HG02981 (cell line): ENCODE results near the gene NTNG1.
A peak's percentile ranks its signal among the peaks of the same experiment; 100 is the strongest.
"Not testable (repeated sequence)": the region's sequence is repeated elsewhere in the genome, so short reads cannot be mapped to it uniquely, and the experiment has no call there.

Source experiments
- ATAC-seq: cut with Tn5 transposase; IDR thresholded peaks from one replicate; pipeline ENCODE4 v1.9.1; 2021; ENCODE audit warnings: mild to moderate bottlenecking, moderate library complexity; ENCODE audit not compliant: unreplicated experiment

NTNG1 gene

DNA sequence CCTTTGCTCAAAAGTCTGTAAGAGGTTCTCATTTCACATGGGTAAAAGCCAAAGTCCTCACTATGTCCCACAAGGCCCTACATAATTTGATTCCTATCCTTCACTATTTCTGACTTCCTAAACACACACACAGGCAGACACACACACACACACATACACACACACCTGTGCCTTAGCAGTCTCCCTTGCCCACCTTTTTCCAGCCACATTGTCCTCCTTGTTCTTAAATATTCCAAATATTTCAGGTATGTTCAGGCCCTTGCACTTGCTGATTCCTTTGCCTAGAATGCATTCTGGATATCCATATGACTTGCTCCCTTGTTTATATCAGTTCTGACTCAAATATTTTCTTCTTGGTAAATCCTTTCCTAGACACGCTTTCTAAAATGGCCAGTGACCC, 54.6 kb downstream of the NTNG1 start:
- ATAC-seq: no peak

GRCh38 chr1:107196973-107197562, 56.2 kb downstream of the NTNG1 start:
- peak; percentile 94 for ATAC-seq

DNA sequence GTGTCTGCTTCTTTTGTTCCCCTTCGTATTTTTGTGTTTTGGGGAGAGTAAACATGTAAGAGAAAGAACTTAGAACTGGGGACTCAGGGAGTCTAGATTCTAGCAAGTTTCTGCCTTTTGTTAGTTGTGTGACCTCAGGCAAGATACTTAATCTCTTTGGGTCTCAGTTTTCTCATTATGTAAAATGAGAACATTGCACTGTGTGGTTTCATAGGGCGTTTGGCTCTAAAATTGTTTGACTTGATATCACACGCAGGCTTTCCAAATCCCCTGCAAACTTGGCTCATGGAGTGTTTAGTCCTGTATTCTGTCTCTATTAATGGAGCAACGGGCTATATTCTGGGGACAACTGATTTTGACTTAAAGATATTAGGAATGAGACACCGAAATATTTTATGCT, 57.7 kb downstream of the NTNG1 start:
- no peak for ATAC-seq

DNA sequence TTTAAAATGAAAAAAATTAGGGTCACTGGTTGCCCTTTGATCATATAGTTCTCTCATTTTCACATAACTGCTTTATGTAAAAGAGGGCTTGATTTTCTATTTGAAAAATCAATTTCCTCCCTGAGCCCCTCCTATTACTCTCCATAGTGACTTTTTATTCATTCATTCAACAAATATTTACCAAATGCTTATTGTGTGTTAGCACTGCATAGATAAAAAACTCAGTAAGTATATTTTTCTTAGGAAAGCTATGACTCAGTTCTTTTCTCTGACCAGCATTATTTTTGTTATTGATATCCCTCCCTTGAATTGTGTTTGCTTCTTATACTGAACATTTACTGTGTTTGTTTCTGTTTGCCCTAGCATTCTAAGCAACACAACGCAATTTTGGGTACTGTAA, 59.8 kb downstream of the NTNG1 start:
- no peak for ATAC-seq

DNA sequence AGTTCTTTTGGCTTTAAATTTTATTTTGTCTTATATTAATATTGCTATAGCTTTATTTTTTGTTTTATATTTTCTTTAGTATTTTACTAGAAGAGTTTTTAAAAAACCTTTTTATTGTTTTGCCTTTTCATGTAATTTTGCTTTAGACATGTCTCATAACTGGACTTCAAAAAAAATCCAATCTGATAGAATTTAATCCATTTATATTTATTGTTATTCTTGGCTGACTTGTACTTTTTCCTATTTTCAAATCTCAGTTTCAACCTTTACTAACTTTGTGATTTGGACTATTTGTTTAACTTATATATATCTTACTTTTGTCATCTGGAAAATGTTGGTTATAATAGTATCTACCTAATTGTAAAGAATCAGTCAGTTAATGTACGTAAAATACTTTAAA, 61.2 kb downstream of the NTNG1 start:
- no peak for ATAC-seq

GRCh38 chr1:107213225-107213624, 72.4 kb downstream of the NTNG1 start:
- ATAC-seq: no peak

DNA sequence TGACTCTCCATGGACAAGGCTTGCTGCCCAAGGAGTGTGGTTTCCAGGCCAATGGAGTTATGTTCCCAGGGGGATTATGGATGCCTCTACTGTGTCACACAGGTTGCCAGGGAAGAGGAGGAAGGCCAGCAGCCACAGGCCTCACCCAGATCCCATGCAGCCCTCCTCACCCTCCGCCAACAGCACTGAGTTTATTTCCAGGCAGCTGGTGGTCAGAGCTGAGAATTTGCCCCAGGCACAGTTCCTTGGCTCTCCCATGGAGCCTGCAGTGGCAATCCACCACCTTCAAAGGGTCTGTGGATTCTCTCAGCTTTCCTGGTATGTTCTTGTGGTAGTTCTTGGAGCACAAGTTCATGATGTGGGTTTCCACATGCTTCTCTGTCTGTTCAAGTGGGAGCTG, 79.2 kb downstream of the NTNG1 start:
- no peak for ATAC-seq

- no peak for ATAC-seq
Measured at GRCh38 chr1:107225706-107226105, 84.9 kb downstream of the NTNG1 start.

- no peak for ATAC-seq
Measured at GRCh38 chr1:107228704-107229371, 88.0 kb downstream of the NTNG1 start.

DNA sequence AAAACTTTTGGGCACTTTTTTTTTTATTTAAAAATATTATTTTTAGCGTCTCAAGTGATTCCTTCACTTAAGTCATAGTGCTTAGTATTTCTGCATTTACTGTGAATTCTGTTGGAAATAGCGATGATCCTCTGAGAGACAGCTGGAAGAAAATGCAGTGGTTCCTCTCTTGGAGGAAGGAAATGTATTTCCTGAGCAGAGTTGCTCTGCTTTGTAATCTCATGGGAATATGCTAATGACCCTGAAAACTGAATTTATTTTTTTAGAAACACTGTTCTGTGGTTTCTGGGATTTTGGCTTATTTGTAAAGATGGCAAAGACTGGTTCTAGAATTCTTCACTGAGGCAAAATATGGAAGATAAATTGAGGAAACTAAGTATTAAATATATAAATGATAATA, 88.9 kb downstream of the NTNG1 start:
- ATAC-seq: no peak

- no peak for ATAC-seq
Measured at GRCh38 chr1:107230121-107230520, 89.3 kb downstream of the NTNG1 start.

- ATAC-seq: no peak
Measured at GRCh38 chr1:107231291-107231690, 90.5 kb downstream of the NTNG1 start.

GRCh38 chr1:107232426-107232825, 91.6 kb downstream of the NTNG1 start:
- ATAC-seq: no peak

GRCh38 chr1:107236760-107237159, 95.9 kb downstream of the NTNG1 start:
- not testable (repeated sequence) for ATAC-seq

- no peak for ATAC-seq
Measured at GRCh38 chr1:107243461-107243860, 102.6 kb downstream of the NTNG1 start.

GRCh38 chr1:107244709-107245500, 104.1 kb downstream of the NTNG1 start:
- ATAC-seq: no peak

- ATAC-seq: no peak
Measured at GRCh38 chr1:107246775-107247345, 106.0 kb downstream of the NTNG1 start.

DNA sequence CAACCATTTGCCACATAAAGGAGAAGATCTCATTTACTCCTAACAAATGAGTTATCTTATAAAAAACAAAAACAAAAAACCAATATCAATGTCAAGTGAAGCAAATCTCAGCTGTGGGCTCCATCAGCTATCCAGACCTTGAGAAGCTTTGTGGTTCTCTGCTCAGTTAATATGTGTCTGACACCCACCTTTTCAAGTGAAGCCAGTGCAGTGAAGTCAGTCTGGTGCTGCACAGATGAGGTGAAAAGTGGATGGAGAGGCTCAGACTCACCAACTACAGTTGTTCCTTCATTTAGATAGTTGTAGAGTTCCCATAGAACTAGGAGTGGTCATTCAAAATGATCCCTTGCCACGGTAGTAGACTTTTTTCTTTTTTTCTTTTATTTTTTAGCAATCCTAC, 106.8 kb downstream of the NTNG1 start:
- peak; percentile 40 for ATAC-seq

DNA sequence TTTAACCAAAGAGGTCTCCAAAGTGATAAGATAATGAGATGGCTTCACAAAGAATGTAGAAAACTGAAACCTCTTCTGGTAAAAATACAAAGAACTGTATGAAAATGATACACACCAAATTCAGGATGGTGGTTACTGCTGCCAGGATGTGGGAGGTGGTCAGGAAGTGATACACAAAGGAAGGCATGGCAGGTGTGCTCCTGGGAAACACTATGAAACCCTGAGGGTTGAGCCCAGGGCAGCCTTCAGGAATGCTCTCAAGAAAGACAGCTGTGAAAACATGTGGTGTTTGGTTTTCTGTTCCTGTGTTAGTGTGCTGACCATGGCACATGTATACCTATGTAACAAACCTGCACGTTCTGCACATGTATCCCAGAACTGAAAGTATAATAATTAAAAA, 109.3 kb downstream of the NTNG1 start:
- no peak for ATAC-seq

DNA sequence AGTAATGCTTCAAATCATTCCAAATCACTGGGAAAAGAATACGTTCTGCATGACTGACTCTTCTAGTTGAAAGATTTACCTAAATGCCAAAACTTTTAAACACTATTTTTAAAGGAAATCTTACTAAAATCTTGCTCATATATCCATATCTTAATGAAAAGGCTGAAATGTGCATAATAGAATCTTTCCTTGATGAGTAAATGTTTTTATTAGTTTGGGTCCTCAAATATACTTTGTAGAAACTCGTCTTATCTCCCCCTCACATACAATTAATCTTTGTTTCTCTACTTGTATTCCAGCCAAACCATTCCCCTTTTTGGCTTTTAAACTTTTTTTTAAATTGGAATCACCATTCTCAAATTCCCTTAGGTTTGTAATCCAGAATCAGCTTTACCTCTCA, 110.2 kb downstream of the NTNG1 start:
- ATAC-seq: no peak

GRCh38 chr1:107251839-107252238, 111.0 kb downstream of the NTNG1 start:
- ATAC-seq: no peak

- no peak for ATAC-seq
Measured at GRCh38 chr1:107252271-107252670, 111.4 kb downstream of the NTNG1 start.
